NCI-H226 (cell line): ENCODE results near the gene BDKRB2.
A peak's percentile ranks its signal among the peaks of the same experiment; 100 is the strongest.

Source experiments
- DNase-seq: peaks from one replicate; pipeline ENCODE4 v3.0.0-alpha.2; 2015

The BDKRB2 gene

GRCh38 chr14:96255501-96256366 lies 51.1 kb downstream of the BDKRB2 start, which contains the start of gene BDKRB1:
Gene BDKRB1, plus strand, starts transcription at chr14:96256210. Its CDS starts 7,473 bp downstream, at chr14:96263683.
- DNase-seq, result peak; percentile 89

- DNase-seq, result no peak
These were observed 51.8 kb downstream of the BDKRB2 start for GRCh38 chr14:96256407-96256806.

GRCh38 chr14:96257056-96257455 lies 52.4 kb downstream of the BDKRB2 start:
- no peak for DNase-seq

GRCh38 chr14:96257900-96258299 lies 53.3 kb downstream of the BDKRB2 start:
- no peak for DNase-seq

DNA sequence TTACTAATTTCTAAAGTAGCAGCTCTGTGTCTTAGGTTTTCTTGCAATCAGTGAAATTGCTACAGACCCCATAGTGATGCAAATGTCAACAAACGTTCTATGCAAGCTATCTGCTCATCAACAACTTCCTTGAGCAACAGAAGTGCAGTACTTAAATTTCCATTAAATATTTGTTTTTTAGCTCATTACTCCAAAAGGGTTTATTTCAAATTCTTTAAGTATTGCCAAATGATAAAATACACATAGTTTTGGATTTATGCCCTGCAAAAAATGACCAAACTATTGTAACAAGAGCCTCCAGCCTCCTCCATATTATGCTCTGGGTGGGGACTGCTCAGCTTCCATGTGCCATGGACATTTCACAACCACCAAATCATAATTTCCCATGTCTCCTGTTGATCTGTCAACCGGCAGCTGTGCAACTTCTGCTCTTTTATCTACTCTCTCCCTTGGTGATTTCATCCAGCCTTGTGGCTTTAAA lies 55.7 kb downstream of the BDKRB2 start:
- no peak for DNase-seq

- no peak for DNase-seq
These were observed 56.4 kb downstream of the BDKRB2 start for GRCh38 chr14:96261053-96261452.

GRCh38 chr14:96261772-96262655 lies 57.4 kb downstream of the BDKRB2 start:
- DNase-seq, result no peak

- DNase-seq, result no peak
These were observed 58.9 kb downstream of the BDKRB2 start for GRCh38 chr14:96263347-96264199.

- no peak for DNase-seq
These were observed 59.5 kb downstream of the BDKRB2 start for GRCh38 chr14:96264200-96264553.

DNA sequence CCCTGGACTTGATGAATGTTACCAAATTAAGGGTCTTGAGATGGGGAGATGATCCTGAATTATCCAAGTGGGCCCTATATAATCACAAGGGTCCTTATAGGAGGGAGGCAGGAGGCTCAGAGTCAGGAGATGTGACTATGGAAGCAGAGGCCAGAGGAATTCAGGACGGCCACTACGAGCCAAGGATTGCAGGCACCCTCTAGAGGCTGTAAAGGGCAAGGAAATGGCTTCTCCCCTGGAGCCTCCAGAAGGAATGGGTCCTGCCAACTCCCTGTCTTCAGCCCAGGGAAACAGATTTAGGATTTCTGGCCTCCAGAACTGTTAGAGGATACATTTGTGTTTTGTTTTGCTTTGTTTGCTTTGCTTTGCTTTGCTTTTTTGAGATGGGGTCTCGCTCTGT lies 60.2 kb downstream of the BDKRB2 start:
- no peak for DNase-seq

- DNase-seq, result no peak
These were observed 60.9 kb downstream of the BDKRB2 start for GRCh38 chr14:96265383-96266095.

DNA sequence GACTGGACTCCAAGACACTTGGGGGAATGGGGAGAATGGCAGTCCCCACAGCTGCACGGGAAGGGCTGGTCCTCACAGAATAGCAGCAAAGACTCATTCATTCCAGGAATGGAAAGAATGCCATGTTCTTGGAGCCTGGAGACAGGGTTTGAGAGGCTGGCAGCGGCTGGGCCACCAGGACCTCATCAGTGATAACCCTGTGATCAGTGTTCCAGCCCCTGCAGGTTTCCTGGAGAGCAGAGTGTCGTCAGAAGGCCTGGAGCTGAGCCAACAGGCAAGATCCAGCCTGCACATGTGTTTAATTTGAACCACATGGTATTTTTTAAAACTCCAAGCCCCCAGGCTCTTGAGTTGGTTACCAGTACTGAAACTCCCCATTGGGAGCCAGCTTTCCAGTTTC lies 62.7 kb downstream of the BDKRB2 start:
- peak; percentile 62 for DNase-seq

- peak; percentile 39 for DNase-seq
These were observed 63.3 kb downstream of the BDKRB2 start for GRCh38 chr14:96267916-96268315.

DNA sequence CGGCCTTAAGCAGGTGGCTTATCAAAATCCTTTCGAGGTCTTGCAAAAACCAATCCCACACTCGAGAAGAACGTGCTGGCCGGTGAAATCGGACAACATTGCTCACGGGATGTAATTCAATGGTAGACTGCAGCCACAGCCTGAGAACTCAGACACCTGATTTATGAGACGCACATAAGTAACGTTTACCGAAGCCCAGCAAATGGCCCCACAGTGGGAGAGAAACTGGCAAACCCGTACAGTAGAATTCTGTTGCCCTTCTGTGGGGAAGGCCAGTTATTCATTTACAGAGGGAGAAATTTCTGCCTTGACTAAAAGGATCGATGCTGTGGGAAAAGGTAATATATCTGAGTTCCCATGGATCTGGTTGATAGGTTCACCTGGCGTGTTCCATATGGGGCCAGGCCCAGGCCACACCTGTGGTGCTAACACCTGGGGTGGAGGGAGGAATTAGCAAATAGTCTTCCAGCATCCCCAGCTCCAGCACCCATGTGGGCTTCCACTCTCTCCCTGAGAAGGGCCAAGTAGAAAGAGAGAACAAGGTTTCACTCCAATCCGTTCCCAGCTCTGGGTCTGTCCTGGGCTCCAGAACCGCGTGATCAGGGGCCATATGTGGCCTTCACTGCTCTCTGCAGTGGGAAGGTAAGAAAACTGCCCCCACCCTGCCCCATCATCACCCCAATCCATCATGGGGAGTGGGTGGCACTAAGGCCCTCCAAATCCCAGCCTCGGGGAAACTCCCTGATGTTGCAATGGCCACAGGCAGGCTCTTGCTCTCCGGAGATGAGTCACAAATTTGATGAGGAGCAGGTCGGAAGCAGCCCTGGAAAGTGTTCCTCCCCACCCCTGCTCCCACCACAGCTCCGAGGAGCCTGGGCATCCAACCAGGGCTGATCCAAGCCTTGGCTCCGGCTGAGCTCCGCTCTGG lies 64.1 kb downstream of the BDKRB2 start:
- DNase-seq, result peak; percentile 97

DNA sequence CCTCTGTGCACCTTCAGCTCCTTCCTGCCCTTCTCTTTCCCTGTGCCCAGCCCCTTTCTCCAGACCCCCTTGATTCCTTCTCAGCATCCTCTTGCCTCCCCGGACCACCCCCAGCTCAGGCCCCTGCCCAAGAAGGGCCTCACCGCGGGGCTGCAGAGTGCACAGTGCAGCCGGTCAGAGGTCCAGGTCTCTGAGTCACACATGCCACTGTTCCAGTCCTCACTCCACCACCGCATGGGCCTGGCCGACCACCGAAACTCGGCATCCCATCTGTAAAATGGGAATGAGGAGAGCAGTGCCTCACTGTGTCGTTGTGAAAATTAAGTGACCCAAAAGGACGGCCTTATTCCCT lies 64.7 kb downstream of the BDKRB2 start:
- no peak for DNase-seq

GRCh38 chr14:96270565-96271420 lies 66.2 kb downstream of the BDKRB2 start:
- DNase-seq, result peak; percentile 46

GRCh38 chr14:96271421-96271762 lies 66.8 kb downstream of the BDKRB2 start:
- DNase-seq, result peak; percentile 47

DNA sequence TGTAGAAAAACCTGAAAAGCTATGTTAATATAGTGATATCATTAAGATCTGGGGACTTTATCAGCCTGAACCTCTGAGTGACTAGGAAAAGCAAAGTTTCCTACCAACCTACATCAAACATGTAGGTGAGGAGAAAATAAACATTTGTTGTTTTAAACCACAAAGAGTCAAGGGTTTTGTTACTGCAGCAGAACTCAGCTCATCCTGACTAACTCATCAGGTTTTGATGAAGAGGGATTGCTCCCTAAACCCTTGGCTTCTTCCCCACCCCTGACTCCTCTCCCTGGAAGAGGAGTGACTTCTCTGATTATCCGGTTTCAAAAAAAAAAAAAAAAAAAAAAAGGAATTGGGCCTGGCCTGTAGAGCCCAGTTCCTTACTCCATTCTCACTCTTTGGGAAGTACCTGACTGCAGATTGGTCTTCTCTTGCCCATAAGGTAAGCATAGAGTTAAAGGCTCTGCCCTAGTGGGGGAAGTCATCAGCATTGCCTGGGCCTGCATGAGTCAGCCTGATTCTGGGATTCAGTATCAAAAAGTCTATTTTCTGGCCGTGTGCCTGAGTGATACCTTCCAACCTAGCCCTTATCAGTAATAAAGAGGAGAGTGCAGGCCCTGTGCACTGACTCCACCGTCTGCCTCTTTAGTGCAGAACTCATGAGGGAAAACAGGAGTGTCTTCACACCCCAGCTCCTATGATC lies 68.3 kb downstream of the BDKRB2 start:
- DNase-seq, result peak; percentile 94

DNA sequence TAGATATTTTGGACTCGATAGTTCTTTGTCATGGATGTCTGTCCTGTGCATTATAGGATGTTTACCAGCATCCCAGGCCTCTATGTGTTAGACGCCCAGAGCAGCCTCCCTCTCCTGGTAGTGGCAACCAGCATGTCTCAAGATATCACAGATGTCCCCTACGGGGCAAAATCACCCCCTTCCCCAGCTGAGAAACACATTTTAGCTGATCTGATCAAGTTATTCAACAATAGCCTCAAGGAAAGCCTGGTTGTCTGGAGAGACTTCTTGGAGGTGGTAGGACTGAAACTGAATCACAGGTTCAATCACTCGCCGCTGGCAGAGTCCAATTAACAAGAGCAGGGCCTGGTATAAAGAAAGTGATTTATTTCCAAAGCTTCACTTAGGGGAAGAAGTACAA lies 69.0 kb downstream of the BDKRB2 start:
- DNase-seq, result no peak
